ENCODE data around the gene CEP350.
"Not testable (repeated sequence)": the region's sequence is repeated elsewhere in the genome, so short reads cannot be mapped to it uniquely, and the experiment has no call there.

CEP350 gene

DNA sequence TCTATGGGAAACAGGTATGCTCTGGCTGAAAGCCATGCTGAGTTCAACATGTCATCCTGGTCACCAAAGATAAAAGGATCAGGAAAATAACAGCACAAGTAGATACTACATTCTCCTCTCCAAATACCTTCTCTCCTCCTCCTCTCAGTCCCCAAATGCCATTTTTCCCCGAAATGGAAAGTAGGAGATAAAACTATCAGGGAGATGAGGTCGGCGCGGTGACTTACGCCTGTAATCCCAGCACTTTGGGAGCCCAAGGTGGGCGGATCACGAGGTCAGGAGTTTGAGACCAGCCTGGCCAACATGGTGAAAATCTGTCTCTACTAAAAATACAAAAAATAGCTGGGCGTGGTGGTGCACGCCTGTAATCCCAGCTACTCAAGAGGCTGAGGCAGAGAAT is 179.1 kb downstream of the CEP350 start:
- DNase-seq: not testable (repeated sequence)

DNA sequence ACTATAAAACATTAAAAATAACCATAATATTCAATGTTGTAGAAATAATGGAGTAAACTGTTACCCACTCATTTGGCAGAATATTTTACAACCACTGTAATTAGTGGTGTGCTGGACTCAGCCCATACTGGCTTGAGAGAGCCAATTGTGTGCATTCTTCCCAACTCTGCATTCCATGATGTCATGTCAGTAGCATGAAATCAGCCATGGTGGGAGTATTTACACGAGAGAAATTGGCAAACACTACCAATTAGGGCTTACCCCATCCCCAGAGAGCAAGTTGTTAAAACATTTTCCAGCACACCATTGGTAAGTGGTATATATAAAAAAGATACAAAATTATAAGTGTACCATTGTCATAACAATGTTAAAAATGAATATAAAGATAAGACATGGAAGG is 180.9 kb downstream of the CEP350 start:
- no peak for DNase-seq

DNA sequence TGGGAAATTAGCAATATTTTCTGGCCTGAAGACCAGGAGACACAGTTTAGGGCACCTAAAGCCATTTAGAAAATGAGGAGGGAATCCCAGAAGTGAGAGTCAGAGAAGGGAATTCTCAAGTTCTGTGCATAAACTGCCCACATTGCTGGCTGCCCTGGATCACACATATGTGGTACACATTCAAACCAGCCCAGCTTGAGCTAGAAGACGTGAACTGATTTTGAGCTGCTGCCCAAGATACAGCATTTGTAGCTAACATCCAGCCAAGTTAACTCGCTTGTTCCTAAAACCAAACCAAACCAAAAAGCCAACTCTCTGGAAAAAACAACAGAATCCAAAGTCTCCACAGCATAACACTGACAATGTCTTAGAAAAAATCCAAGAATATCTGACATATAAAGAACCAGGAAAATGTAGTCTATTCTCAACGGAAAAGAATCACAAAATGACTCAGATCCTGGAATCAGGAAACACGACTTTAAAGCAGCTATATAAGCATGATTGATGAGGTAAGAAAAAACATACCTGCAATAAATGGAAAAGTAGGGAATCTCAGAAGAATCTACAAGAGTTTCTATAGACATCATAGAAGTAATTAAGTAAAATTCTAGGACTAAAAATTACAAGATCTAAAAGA is 181.8 kb downstream of the CEP350 start:
- DNase-seq: no peak

DNA sequence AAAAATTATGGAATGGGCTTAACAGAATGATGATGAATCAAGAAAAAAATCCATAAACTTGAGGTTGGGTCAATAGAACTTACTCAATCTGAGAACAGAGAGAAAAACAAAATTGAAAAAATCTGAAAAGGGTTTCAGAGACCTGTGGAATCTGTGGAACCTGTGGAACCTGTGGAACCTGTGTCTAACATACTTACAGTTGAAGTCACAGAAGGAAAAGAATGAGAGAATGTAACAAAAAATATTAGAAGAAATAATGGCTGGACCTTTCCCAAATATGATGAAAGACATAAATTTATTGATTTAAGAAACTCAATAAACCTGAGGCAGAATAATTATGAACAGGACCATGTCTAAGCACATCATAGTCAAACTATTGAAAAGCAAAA is 182.4 kb downstream of the CEP350 start:
- no peak for DNase-seq

DNA sequence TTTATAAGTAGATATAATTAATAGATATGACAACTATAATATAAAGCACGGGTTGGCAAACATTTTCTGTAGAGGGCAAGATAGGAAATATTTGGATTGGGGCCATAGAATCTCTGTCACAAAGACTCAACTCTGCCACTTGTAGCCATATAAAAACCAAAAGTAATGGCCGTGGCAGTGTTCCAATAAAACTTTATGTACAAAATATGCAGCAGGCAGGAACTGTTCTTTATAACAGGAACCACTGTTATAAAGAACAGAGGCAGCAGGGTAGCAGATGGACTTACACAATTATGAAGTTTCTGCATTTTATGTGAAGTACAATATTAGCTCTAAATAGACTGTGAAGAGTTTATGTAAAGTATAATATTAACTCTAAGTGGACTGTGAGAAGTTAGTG is 183.2 kb downstream of the CEP350 start:
- no peak for DNase-seq

DNA sequence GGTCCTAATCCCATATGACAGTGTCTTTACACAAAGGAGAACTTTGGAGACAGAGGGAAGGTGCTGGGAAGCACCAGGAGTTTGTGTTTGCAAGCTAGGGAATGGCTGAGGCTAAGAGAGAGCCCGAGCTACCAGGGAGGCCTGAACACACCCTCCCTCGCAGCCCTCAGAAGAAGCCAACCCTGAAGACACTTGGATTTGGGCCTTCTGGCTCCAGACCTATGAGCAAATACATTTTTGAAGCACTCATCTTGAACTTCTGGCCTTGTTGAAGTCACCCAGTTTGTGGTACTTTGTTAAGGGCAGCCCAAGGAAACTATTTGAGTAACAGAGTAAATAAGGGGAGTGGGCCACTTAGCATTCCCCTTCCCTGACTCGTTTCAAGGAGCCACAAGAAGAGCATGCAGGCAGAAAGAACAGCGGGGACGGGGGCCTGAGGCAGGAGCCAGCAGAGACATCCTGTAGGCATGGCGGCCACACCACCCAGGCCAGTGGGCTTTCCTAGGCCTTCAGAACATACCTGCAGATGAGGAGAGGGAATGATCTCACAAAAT is 186.8 kb downstream of the CEP350 start:
- no peak for DNase-seq

DNA sequence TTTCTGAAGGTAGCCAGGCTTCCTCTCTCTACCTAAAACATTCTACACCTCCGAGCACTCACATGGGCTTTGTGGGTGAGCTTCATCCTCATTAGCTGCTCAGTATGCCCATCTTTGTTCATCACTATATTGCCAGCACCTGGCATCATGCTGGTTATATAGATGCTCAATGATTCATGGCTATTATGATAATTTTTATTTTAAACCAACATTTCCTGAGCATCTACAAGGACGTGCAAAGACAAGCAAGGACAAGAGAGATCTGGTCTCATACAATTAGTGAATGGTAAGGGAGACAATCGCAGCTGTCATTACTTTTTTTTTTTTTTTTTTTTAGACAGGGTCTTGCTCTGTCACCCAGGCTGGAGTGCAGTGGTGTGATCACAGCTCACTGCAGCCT is 188.7 kb downstream of the CEP350 start:
- DNase-seq: no peak

DNA sequence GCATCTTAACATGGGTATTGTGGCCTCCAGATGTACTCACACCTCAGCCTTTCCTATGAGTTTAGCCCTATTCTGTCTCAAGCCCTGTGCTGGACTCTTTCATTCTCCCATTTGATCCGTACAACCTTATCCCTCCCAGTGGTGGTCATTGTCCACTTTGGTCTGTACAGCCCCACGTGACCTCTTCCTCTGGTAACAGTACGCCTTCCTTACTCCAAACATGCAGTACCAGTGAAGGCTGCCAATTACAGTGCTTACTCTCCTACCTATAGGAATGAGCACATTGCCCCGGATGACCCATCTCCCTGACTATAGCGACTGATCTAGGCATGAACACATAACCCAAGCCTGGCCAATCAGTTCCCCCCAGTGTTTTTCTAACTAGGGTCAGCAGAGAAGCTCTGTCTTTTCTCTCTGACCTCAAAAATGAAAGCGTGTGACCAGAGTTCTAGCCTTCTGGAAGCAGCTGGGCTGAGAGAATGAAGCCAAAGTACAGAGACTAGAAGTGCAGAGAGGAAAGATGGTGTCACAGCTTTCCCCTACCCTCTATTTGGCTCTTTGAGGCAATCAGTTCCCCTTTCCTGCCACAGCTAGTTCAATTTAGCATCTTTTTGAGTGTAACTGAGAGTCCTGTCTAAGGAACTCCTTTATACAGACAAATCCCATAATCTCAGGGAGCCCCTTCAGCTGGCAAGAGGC is 190.2 kb downstream of the CEP350 start:
- DNase-seq: peak; percentile 40

DNA sequence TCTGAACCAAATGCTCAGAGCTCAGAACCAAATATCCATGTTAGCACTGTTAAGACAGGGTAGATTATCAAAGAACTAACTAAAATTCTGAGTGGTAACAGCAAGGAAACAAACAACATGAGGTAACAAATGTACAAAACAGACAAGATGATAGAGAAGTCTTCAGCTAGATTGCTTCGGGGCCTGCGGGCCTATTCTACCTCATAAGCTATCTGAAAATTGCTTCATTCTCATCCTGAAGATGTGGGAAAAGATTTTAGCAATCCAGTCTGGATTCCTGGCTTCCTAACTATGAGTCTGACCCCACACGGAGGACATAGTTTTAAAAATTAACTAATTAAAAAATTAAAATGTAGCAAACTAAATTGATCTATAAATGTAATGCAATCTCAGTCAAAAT is 190.8 kb downstream of the CEP350 start:
- DNase-seq: no peak

DNA sequence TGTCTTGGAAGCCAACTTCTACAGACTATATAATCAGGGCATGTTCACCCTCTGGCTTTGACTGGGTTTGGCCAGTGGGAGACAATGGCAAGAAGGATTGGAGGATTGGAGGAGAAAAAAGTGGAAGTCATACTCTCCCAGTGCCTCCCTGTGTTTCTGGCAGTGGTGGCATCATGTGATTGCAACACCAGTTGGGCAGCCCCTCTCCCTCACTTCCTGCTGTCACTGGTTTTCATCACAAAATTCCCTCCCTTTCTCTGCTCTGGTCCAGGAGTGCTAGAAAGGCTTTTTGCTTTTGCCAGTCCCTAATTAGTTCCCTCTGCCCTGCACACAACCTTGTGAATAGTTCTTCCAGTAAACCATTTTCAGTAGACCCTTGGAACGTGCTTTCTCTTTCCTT is 196.4 kb downstream of the CEP350 start:
- no peak for DNase-seq

DNA sequence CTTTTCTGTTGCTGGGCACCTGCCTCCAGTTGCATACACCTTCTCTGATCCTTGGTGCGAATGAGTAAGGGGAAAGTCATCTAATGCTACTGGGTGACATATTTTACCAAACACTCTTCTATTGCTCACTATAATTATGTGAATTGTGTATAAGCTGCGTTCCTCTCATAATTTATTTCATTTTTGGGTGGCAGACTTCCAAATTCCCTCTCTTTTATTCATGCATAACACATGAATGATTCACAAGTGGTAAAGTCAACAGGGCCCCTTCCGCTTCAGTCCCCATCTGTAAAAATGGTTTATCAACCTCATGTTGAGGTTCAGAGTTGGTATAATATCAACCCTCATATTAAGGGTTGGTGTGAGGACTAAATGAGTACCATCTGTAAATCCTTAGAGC is 196.9 kb downstream of the CEP350 start:
- DNase-seq: no peak

DNA sequence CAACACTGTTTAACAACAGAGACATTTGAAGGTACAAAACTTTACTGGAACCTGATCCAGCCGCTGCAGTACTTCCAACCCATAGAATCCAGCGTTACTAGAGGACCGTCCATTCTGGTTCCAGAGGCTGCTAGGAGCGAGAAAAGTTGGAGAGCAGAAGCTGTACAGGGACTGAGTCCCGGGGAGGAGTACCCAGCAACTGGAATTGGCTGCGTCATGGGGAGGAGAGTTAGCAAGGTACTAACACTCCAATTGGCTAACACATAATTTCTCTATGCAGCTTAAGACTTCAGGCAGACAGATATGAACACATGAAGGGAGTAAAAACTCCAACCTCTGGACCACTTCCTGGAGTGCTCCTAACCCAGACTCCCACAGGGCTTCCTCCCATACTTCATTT is 198.0 kb downstream of the CEP350 start:
- DNase-seq: no peak

DNA sequence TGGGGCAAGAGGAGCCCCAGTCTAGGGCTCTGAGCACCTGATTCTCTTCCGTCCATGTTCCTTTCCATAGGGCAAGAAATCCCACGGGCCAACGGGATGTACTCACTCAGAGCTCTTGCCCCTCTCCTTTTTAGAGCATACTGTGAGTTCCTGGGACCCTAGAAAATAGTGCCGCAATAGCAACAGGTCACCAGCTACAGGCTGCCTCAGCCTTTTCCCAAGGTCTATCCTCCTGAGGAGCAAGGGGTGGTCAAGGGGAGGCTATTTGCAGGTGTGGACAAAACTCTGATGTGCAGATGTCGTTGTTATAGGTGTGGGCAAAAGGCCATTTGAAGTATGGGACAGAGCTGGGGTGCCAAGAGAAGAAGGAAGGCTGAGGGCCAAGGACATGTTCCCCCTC is 198.4 kb downstream of the CEP350 start:
- no peak for DNase-seq

DNA sequence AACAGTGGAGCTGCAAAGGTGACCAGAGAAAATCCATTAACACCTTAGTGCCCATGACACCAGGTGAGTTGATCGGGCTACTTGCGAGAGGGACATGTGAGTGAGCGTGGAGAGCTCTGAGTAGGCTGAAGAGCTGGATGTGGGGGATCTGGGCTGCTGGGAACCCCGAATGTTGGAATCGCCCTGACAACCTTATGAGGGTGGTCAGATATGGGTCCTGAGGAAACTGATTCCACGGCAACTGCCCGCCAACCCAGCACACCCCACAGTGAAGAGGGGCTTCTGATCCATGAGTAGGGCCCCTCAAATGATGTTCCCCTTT is 199.4 kb downstream of the CEP350 start:
- DNase-seq: peak; percentile 52

DNA sequence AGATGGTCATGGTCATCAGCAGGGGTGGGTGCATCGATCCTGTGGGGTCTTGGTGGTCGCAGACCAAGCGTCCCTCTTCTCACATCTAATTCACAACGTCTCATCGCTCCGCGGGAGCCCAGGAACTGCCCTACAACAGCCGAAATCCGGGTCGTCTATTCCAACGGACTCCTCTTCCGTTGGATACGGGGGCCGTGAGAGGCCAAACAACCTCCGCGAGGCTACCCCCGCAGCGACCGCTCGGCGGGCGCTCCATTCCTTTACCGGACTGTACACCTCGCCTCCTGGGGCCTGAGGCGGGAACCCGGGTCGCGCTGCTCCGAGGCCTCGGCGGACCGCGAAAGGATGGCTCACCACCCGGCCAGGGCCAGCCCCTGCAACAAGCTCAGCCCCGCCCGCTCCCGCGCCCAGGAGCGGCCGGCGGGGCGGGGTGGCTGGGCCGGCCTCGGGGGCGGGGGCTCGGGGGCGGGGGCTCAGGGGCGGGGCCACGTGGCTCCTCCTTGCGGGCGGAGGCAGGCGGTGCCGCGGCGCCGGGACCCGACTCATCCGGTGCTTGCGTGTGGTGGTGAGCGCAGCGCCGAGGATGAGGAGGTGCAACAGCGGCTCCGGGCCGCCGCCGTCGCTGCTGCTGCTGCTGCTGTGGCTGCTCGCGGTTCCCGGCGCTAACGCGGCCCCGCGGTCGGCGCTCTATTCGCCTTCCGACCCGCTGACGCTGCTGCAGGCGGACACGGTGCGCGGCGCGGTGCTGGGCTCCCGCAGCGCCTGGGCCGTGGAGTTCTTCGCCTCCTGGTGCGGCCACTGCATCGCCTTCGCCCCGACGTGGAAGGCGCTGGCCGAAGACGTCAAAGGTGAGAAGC is 199.9 kb downstream of the CEP350 start, which contains the start of gene QSOX1:
TSS of gene QSOX1 (plus strand) at position 545 of the 857 bp plus-strand sequence. CDS start at position 584, 39 bp downstream.
- peak; percentile 93 for DNase-seq

DNA sequence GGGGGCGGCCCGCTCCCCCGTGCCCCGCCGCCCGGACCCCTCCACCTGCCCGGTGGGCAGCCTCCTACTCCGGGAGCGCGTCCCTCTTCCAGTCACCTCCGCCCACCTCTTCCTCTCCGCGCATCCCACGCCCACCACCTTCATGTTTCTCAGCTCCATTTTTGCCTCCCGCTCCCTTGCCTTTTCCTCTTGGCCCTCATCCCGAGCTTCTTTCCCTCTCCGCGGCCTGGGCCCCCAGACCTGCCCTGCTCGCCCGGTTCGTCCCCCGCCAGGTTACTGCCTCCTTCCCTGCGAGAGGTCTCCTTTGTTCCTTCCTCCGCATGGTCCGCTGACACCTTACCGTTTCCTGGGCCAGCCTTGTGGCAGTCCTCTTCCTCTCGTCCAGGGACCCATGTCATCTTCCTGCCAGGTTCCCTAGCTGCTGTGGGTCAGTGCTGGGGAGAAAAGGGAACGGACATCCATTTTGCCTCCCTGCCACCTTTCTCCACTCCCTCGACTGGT is 200.6 kb downstream of the CEP350 start:
- peak; percentile 59 for DNase-seq

DNA sequence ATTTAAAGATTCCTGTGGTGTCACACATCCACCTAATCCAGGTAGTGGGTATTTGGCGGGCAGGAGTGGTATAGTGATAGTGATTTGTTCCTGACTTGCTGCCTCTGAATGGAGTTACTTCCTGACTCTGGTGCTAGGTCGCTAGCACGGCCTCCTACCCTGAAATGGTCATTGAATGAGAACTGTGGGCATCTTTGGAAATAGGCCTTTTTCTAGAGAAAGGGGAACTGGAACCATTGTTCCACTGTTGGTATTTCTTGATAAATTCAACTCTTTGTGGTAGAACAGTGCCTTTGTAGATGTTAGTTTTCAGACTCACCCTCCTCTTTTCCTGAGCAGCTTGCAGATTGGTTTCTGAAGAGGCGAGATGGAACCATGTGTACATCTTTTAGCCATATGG is 201.6 kb downstream of the CEP350 start:
- DNase-seq: no peak

DNA sequence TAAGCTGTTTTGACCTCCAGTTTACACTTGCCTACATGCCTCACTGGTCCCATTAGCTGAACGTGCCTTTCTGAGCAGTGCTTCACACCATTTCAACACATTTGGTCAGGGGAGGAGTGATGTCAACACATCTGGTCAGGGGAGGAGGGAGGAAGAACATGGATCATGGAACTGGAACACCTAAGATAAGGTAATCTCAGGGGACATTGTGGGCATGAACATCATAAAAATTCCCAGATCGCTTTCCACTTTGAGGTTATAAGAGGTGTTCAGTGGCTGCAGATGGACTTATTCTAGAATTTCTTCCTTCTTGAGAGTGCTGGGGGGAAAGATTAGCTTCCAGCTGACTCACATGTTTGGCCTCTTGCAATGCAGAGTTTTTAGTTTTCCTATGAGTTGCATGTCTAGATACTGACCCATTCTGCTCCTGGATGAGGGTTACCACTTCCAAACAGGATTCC is 202.1 kb downstream of the CEP350 start:
- DNase-seq: no peak

DNA sequence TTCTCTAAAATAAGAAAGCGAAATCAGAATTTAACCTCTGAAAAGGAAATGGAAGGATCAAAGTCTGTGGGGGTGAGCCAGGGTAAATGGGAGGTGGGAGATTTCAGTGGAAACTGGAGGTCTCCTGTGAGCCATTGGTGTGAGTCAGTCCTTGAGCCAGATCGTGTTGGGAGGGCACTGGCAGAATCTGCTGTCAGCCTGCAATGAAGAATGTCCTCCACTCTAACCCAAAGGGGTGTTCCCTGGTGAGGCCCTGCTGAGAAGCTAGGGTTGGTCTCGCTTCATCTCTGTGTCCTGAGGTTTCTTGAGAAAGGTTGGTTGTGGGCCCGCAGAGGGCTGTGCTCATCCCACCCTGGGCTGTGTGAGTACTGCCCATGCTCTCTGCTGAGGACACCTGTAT is 202.5 kb downstream of the CEP350 start:
- no peak for DNase-seq

DNA sequence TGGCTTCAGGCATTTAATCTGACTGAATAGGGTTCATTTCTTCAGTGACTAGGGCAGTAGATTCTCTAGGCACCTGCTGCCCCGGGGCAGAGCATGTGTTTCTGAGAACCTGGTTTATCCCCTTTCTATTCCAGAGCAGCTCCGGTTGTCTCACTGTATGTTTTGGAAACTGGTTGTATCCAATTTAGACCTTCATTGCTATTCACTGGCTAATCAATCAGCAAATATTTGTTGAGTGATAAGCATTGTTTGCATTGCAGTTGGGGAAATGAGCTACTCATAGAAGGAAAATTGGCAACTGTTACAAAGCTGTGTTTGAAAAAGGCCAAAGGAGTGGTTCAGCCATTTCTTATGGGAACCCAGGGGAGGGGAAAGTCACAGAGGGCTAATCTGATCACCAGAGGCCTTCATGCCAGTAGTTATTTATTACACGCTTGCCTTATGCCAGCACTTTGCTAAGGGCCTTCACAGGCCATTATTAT is 203.0 kb downstream of the CEP350 start:
- peak; percentile 46 for DNase-seq

DNA sequence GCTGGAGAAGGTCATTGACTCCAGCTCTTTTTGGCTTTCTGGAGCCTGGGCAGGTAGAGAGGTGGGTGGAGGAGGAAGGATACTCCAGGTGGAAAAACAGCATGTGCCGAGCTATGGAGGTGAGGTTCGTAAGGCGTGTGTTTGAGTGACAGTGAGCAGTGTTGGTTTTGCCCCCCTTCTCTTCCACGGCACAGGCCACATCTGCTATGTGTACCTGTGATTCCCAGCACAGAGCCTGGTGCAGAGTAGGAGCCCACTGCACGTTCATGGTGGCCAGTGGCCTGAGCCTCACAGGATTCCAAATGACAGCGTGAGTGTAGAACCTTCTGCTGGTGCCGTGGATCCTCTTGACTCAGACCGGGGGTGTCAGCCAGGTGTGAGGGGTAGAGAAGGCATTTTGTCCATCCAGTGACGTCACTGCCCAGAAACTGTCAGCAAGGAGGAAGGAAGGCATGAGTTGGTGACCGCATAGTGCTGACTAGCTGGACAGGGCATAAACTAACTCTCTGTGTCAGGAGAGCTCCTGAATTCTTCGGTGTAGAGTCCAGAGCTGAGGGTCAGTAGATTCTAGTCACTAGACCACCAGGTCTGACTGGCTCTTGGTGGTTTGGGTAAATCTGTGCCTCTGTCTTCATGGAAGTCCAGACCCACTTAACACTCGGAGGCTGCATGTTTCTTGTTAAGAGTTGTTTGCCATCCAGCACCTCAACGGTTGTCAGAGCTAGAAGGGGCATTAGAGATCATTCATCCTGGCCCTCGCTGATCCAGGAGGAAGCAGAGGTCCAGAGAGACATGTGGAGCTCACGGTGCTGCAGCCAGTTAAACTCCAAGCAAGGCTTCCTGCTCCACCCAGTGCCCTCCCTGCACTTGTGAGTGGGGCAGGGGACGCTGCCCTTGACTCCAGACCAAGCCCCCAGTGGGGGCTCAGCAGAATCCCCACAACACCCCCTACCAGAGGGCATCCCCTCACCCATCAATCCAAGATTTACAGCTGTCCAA is 203.8 kb downstream of the CEP350 start:
- no peak for DNase-seq

DNA sequence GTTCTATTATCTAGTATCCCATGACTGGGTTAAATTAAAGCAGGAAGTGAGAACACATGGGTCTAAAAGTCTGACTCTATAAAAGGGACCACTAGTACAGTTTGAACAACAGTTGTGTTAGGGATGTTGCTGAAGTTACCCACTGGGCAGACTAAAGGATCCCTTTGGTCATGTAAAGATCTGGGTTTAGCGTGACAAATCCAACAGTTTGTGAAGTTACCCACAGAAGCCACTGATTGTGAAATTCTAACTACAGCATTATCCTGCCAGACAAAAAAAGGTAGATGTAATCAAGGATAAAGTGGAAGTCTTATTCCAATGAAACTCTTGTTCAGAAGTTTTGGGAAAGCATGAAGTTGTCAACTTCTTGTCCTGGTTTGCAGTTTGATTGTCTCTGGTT is 205.7 kb downstream of the CEP350 start:
- DNase-seq: no peak

Measured in NCI-H82 (cell line).